Keratinocyte (primary cell): ENCODE results near the gene ASCC3.

Experiments used
- EZH2 ChIP-seq: IDR thresholded peaks from one replicate; pipeline ENCODE4 v1.6.1; 2012; ENCODE audit warnings: inconsistent platforms, mild to moderate bottlenecking, low read length, moderate library complexity
- TF ChIP-seq, protein P1 (sequence below), 3 experiments: IDR thresholded peaks in 1 of 3; conservative IDR thresholded peaks in 1 of 3; optimal IDR thresholded peaks in 1 of 3; 2 replicates in 2 of 3; 3 replicates in 1 of 3; pipeline versions ENCODE3 to v1.5.1; 2011; ENCODE audit warnings: low read length in 3 of 3, mild to moderate bottlenecking in 3 of 3, moderate library complexity in 2 of 3, control low read depth in 1 of 3, inconsistent platforms in 1 of 3; ENCODE audit not compliant: insufficient read depth in 2 of 3; ENCODE audit errors: extremely low read depth in 1 of 3

DNA sequence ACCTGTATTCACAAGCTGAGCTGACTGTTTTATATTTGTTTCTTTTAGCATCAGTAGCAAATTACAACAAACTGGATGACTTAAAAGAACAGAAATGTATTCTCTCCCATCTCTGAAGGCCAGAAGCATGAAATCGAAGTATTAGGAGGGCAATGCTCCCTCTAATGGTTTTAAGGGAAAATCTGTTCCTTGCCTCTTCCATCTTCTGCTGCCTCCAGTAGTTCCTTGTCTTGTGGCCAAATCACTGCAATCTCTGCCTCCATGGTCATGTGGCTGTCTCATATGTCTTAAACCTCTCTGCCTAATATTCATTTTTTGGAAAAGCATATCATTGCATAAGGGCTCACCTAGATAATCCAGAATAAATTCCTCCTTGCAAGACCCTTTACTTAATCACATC is 25.2 kb upstream of the ASCC3 start:
- TF ChIP-seq, protein P1, sequence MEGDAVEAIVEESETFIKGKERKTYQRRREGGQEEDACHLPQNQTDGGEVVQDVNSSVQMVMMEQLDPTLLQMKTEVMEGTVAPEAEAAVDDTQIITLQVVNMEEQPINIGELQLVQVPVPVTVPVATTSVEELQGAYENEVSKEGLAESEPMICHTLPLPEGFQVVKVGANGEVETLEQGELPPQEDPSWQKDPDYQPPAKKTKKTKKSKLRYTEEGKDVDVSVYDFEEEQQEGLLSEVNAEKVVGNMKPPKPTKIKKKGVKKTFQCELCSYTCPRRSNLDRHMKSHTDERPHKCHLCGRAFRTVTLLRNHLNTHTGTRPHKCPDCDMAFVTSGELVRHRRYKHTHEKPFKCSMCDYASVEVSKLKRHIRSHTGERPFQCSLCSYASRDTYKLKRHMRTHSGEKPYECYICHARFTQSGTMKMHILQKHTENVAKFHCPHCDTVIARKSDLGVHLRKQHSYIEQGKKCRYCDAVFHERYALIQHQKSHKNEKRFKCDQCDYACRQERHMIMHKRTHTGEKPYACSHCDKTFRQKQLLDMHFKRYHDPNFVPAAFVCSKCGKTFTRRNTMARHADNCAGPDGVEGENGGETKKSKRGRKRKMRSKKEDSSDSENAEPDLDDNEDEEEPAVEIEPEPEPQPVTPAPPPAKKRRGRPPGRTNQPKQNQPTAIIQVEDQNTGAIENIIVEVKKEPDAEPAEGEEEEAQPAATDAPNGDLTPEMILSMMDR (optimal IDR thresholded peaks at IDR 0.05 in 1 of 3, IDR thresholded peaks at IDR 0.05 in 1 of 3, conservative IDR thresholded peaks at IDR 0.05 in 1 of 3; ENCODE audit: extremely low read depth in 1 of 3, insufficient read depth in 2 of 3, low read length in 3 of 3): no peak
- no peak for TF ChIP-seq EZH2
